ENCODE data around the gene FAM163A. TPM values are rescaled to one million over a fixed set of nuclear protein-coding genes. Genes with fewer than 3 reads are reported as not detected.

Gene FAM163A
- total and polyA plus RNA-seq, 4 donors, result 0.09 TPM; not detected in 3

DNA sequence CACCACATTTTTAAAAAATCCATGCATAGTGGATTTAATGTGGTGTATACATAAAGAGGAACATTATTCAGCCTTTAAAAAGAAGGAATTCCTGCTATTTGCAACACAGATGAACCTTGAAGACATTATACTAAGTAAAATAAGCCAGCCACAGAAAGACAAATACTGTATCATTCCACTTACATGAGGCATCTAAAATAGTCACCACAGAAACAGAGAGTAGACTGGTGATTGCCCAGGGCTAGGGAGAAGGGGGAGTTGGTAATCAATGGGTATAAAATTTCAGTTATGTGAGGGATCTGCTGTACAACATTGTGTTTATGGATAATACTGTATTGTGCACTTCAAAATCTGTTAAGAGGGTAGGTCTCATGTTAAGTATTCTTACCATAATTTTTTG is 10.0 kb downstream of the FAM163A start:
- TF ChIP-seq, protein P1, sequence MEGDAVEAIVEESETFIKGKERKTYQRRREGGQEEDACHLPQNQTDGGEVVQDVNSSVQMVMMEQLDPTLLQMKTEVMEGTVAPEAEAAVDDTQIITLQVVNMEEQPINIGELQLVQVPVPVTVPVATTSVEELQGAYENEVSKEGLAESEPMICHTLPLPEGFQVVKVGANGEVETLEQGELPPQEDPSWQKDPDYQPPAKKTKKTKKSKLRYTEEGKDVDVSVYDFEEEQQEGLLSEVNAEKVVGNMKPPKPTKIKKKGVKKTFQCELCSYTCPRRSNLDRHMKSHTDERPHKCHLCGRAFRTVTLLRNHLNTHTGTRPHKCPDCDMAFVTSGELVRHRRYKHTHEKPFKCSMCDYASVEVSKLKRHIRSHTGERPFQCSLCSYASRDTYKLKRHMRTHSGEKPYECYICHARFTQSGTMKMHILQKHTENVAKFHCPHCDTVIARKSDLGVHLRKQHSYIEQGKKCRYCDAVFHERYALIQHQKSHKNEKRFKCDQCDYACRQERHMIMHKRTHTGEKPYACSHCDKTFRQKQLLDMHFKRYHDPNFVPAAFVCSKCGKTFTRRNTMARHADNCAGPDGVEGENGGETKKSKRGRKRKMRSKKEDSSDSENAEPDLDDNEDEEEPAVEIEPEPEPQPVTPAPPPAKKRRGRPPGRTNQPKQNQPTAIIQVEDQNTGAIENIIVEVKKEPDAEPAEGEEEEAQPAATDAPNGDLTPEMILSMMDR (IDR thresholded peaks at IDR 0.05; ENCODE audit: control extremely low read depth, extremely low read depth), result no peak
- no peak overlapping the region for H3K9ac ChIP-seq (ENCODE audit: insufficient read depth in 1 of 2, low read length in 2 of 2)
- ATAC-seq (ENCODE audit: insufficient read depth, low FRiP score) (no peak), DNase-seq (no peak)
- H3K4me3 ChIP-seq, result no peak overlapping the region
- H3K4me1 ChIP-seq (ENCODE audit: control insufficient read depth in 5 of 5, insufficient read depth in 5 of 5, low read length in 5 of 5), result no peaks in the 10 kb centered on the region
- peaks cover 0 to 27% (median 20%) of the 10 kb centered on the region in 3 donors for H3K27me3 ChIP-seq (ENCODE audit: control insufficient read depth in 3 of 3, insufficient read depth in 3 of 3, low read length in 2 of 3)
- no peaks in the 10 kb centered on the region for H3K9me3 ChIP-seq (ENCODE audit: control insufficient read depth in 4 of 4, insufficient read depth in 3 of 4, low read length in 3 of 4)
- H3K36me3 ChIP-seq (ENCODE audit: control insufficient read depth in 4 of 4, insufficient read depth in 4 of 4, low read length in 4 of 4), result no peaks in the 10 kb centered on the region
- no peak overlapping the region for H3K27ac ChIP-seq (ENCODE audit: low read depth in 1 of 2, low read length in 1 of 2)

- 81 to 91% methylated on average over 4 of the region's 4 CpGs for WGBS, 2 donors
- Histone ChIP-seq H3K36me3 (ENCODE audit: control insufficient read depth in 4 of 4, insufficient read depth in 4 of 4, low read length in 4 of 4) (no peaks in the 10 kb centered on the region), H3K4me3 (no peak overlapping the region), H3K27me3 (ENCODE audit: control insufficient read depth in 3 of 3, insufficient read depth in 3 of 3, low read length in 2 of 3) (peaks cover 0 to 17% (median 12%) of the 10 kb centered on the region in 3 donors), H3K9me3 (ENCODE audit: control insufficient read depth in 4 of 4, insufficient read depth in 3 of 4, low read length in 3 of 4) (no peaks in the 10 kb centered on the region), H3K9ac (ENCODE audit: insufficient read depth in 1 of 2, low read length in 2 of 2) (no peak overlapping the region), H3K27ac (ENCODE audit: low read depth in 1 of 2, low read length in 1 of 2) (no peak overlapping the region), H3K4me1 (ENCODE audit: control insufficient read depth in 5 of 5, insufficient read depth in 5 of 5, low read length in 5 of 5) (no peaks in the 10 kb centered on the region)
- DNase-seq (peak in 2 of 3 donors; percentile 19 to 39), ATAC-seq (ENCODE audit: insufficient read depth, low FRiP score) (peak; percentile 64)
- TF ChIP-seq, protein P1 (IDR thresholded peaks at IDR 0.05; ENCODE audit: control extremely low read depth, extremely low read depth), result no peak
These were observed 11.0 kb downstream of the FAM163A start for GRCh38 chr1:179754041-179754624.

DNA sequence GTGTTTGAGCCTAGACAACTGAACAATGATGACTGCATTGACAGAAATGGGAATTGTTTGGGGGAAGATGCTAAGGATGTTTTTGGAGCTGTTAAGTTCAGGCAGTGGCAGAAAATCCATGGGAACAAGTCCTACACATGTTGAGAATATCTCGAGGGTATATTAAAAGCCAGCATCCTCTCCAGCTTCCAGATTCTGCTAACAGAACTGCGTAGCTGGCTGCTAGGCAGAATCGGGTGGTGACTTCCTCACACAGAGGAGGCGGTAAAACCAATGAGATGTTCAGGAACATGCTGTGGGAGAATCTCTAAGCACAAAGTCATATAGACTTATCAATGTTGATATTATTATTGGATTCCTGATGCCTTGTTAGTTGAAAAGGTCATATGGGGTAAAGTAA is 14.8 kb downstream of the FAM163A start:
- no peak for ATAC-seq (ENCODE audit: insufficient read depth, low FRiP score)
- Histone ChIP-seq H3K9me3 (ENCODE audit: control insufficient read depth in 4 of 4, insufficient read depth in 3 of 4, low read length in 3 of 4) (no peaks in the 10 kb centered on the region), H3K27me3 (ENCODE audit: control insufficient read depth in 3 of 3, insufficient read depth in 3 of 3, low read length in 2 of 3) (peaks cover 0 to 10% (median 3%) of the 10 kb centered on the region in 3 donors), H3K27ac (ENCODE audit: low read depth in 1 of 2, low read length in 1 of 2) (no peak overlapping the region), H3K4me3 (no peak overlapping the region), H3K4me1 (ENCODE audit: control insufficient read depth in 5 of 5, insufficient read depth in 5 of 5, low read length in 5 of 5) (peaks cover 0 to 10% (median 0%) of the 10 kb centered on the region in 5 donors), H3K36me3 (ENCODE audit: control insufficient read depth in 4 of 4, insufficient read depth in 4 of 4, low read length in 4 of 4) (no peaks in the 10 kb centered on the region), H3K9ac (ENCODE audit: insufficient read depth in 1 of 2, low read length in 2 of 2) (no peak overlapping the region)
- DNase-seq, result no peak
- WGBS, 2 donors, result 70 to 76% methylated on average over 4 of the region's 4 CpGs
- TF ChIP-seq, protein P1 (IDR thresholded peaks at IDR 0.05; ENCODE audit: control extremely low read depth, extremely low read depth), result no peak

DNA sequence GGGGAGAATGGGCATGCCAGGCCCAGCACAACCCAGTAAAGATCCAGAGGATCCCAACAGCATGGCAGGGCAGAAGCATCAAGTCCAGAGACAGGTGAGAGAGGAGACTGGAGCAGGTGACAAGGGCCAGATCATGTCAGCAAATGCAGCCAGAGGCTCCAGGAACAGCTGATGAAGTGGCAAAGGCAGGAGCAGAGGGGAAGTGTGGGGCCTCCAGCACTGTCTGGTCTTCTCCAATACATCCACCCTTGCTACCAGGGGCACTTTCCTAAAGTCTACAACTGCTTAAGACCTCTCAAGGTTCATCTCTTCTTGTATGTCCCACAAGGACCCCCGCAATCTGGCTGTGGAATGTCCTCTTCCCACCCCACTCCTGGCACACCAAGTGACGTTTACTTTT is 17.4 kb downstream of the FAM163A start:
- no peaks in the 10 kb centered on the region for H3K36me3 ChIP-seq (ENCODE audit: control insufficient read depth in 4 of 4, insufficient read depth in 4 of 4, low read length in 4 of 4)
- no peak for DNase-seq
- no peak overlapping the region for H3K27ac ChIP-seq (ENCODE audit: low read depth in 1 of 2, low read length in 1 of 2)
- no peak for ATAC-seq (ENCODE audit: insufficient read depth, low FRiP score)
- H3K4me3 ChIP-seq, result no peak overlapping the region
- peaks cover 0 to 3% (median 0%) of the 10 kb centered on the region in 3 donors for H3K27me3 ChIP-seq (ENCODE audit: control insufficient read depth in 3 of 3, insufficient read depth in 3 of 3, low read length in 2 of 3)
- 75 to 85% methylated on average over 2 of the region's 2 CpGs for WGBS, 2 donors
- no peak overlapping the region for H3K9ac ChIP-seq (ENCODE audit: insufficient read depth in 1 of 2, low read length in 2 of 2)
- TF ChIP-seq, protein P1 (IDR thresholded peaks at IDR 0.05; ENCODE audit: control extremely low read depth, extremely low read depth), result no peak
- H3K9me3 ChIP-seq (ENCODE audit: control insufficient read depth in 4 of 4, insufficient read depth in 3 of 4, low read length in 3 of 4), result no peaks in the 10 kb centered on the region
- H3K4me1 ChIP-seq (ENCODE audit: control insufficient read depth in 5 of 5, insufficient read depth in 5 of 5, low read length in 5 of 5), result peaks cover 0 to 10% (median 0%) of the 10 kb centered on the region in 5 donors

Measured in lung (tissue), 12 donors.